OCI-LY7 (cell line): ENCODE data around the gene CTDSP1. TPM values are rescaled to one million over a fixed set of nuclear protein-coding genes. Genes with fewer than 3 reads are reported as not detected.
A peak's percentile ranks its signal among the peaks of the same experiment; 100 is the strongest.

Experiments used
- BruUV-seq: library from RNA; stranded (reverse); fragments of 400-500 nt; replicated peaks from 2 replicates; lab custom pipeline; 2021; lab: Mats Ljungman, UMichigan
- CTCF ChIA-PET: fragments of 300-600 bp; sonication (Branson Sonifier 250); formaldehyde crosslinking; loops from one replicate; lab custom pipeline; 2022; ENCODE audit warnings: antibody characterized with exemption; ENCODE audit not compliant: unreplicated experiment; lab: Charles Lee
- POLR2A ChIA-PET: fragments of 300-600 bp; sonication (Branson Sonifier 250); formaldehyde crosslinking; loops from one replicate; lab custom pipeline; 2022; ENCODE audit warnings: antibody characterized with exemption; lab: Charles Lee
- DNase-seq: peaks from one replicate; pipeline ENCODE4 v3.0.0-alpha.2; 2015; ENCODE audit warnings: low spot score
- H2AFZ ChIP-seq: fragments of 200-600 bp; sonication (generic), shearing (Covaris generic); 2 replicates; pipeline ENCODE4 v1.6.1; 2014; ENCODE audit warnings: mild to moderate bottlenecking, antibody characterized with exemption, low read length, moderate library complexity
- H3K27ac ChIP-seq: fragments of 200-600 bp; sonication (generic); 2 replicates; pipeline ENCODE4 v1.5.1; 2014; ENCODE audit warnings: mixed run types, low read depth, mild to moderate bottlenecking, moderate library complexity, low read length, inconsistent platforms; ENCODE audit not compliant: poor library complexity, severe bottlenecking
- H3K36me3 ChIP-seq: fragments of 200-600 bp; sonication (generic); 2 replicates; pipeline ENCODE4 v1.6.1; 2014; ENCODE audit warnings: mild to moderate bottlenecking, antibody characterized with exemption, low read length, moderate library complexity, mixed read lengths; ENCODE audit not compliant: insufficient read depth
- H3K4me1 ChIP-seq: fragments of 200-600 bp; sonication (generic); 2 replicates; pipeline ENCODE4 v1.5.1; 2014; ENCODE audit warnings: mild to moderate bottlenecking, low read length; ENCODE audit not compliant: insufficient read depth, poor library complexity, severe bottlenecking
- H3K4me2 ChIP-seq: fragments of 200-600 bp; sonication (generic); 2 replicates; pipeline ENCODE4 v1.6.1; 2014; ENCODE audit warnings: mild to moderate bottlenecking, low read length
- H3K4me3 ChIP-seq: fragments of 200-600 bp; sonication (generic); 2 replicates; pipeline ENCODE4 v1.5.1; 2014; ENCODE audit warnings: mild to moderate bottlenecking, low read depth, low read length; ENCODE audit not compliant: poor library complexity, severe bottlenecking
- H3K79me2 ChIP-seq: fragments of 200-600 bp; sonication (generic); 2 replicates; pipeline ENCODE4 v1.6.1; 2016; ENCODE audit warnings: low read depth, mild to moderate bottlenecking, low read length, moderate library complexity, mixed read lengths; ENCODE audit not compliant: insufficient read depth
- H3K9me2 ChIP-seq: fragments of 200-600 bp; sonication (generic); 2 replicates; pipeline ENCODE4 v1.6.1; 2016; ENCODE audit warnings: mild to moderate bottlenecking, low read length, mixed read lengths; ENCODE audit not compliant: insufficient read depth
- H3K9me3 ChIP-seq: fragments of 200-600 bp; sonication (generic); 2 replicates; pipeline ENCODE4 v1.6.1; 2014; ENCODE audit warnings: mild to moderate bottlenecking, mixed run types, low read length, mixed read lengths
- H4K20me1 ChIP-seq: fragments of 200-600 bp; sonication (generic); 2 replicates; pipeline ENCODE4 v1.6.1; 2014; ENCODE audit warnings: mild to moderate bottlenecking, antibody characterized with exemption, low read length, moderate library complexity, mixed read lengths; ENCODE audit not compliant: insufficient read depth
- CTCF ChIP-seq: fragments of 200-600 bp; sonication (generic); conservative IDR thresholded peaks from 2 replicates; pipeline ENCODE4 v1.5.1; 2014; ENCODE audit warnings: mild to moderate bottlenecking, antibody characterized with exemption, low read length, moderate library complexity, mixed read lengths
- EZH2phosphoT487 ChIP-seq: fragments of 200-600 bp; sonication (generic); IDR thresholded peaks from 2 replicates; pipeline ENCODE4 v1.6.1; 2018; ENCODE audit warnings: low read depth, borderline replicate concordance, mild to moderate bottlenecking, mixed run types, antibody characterized with exemption, low read length, moderate library complexity, mixed read lengths
- intact Hi-C: fragments of 100-400 bp; cut with micrococcal nuclease; formaldehyde crosslinking; loops from one replicate; pipeline ENCODE4 v1.10.0; 2022; ENCODE audit not compliant: unreplicated experiment
- total RNA-seq, 2 experiments: library from RNA; depleted of rRNA in 1 of 2; stranded (reverse); fragments of >200 nt in 1 of 2; shearing (Covaris generic) in 1 of 2; gene quantifications; 2 replicates each; pipeline ENCODE4 v1.2.3, GENCODE V29; 2014 to 2022

The CTDSP1 gene
- total RNA-seq, 2 experiments from 2014 or later = 95.3 to 152 TPM

- DNase-seq = no peak
- Histone ChIP-seq H3K79me2 (no peaks in the 10 kb centered on the region), H4K20me1 (no peaks in the 10 kb centered on the region), H3K4me1 (peaks cover 9% of the 10 kb centered on the region), H3K9me2 (no peaks in the 10 kb centered on the region), H2AFZ (no peak overlapping the region), H3K36me3 (no peaks in the 10 kb centered on the region), H3K4me2 (no peak overlapping the region), H3K9me3 (no peaks in the 10 kb centered on the region), H3K4me3 (no peak overlapping the region), H3K27ac (no peak overlapping the region)
- intact Hi-C loops = loop anchor here (10.0 kb wide), 1 partner anchor 407 kb away; no protein-coding TSS in a partner anchor
- no peak for TF ChIP-seq EZH2phosphoT487
- no peak for TF ChIP-seq CTCF
- ChIA-PET CTCF (no interaction called here), POLR2A (interaction anchor here (0.8 kb wide), 1 partner anchor 24 kb away, joined by 7 read pairs; no protein-coding TSS in a partner anchor)
- BruUV-seq = no TSS peak
These were observed 38.3 kb downstream of the CTDSP1 start for GRCh38 chr2:218437969-218438368.

GRCh38 chr2:218438596-218438995 is 38.9 kb downstream of the CTDSP1 start:
- H4K20me1 ChIP-seq = no peaks in the 10 kb centered on the region
- H3K4me3 ChIP-seq = no peak overlapping the region
- no peak overlapping the region for H2AFZ ChIP-seq

More at GRCh38 chr2:218438596-218438995, 38.9 kb downstream of the CTDSP1 start:
- no peaks in the 10 kb centered on the region for H3K9me3 ChIP-seq
- no peak overlapping the region for H3K27ac ChIP-seq
- H3K4me1 ChIP-seq = peaks cover 9% of the 10 kb centered on the region
- peak; percentile 25 for DNase-seq
- no peak overlapping the region for H3K4me2 ChIP-seq
- no peak for TF ChIP-seq CTCF
- TF ChIP-seq EZH2phosphoT487 = no peak
- BruUV-seq = no TSS peak
- no peaks in the 10 kb centered on the region for H3K9me2 ChIP-seq
- H3K79me2 ChIP-seq = no peaks in the 10 kb centered on the region
- intact Hi-C loops = loop anchor here (10.0 kb wide), 1 partner anchor 406 kb away; no protein-coding TSS in a partner anchor
- CTCF ChIA-PET = no interaction called here
- H3K36me3 ChIP-seq = no peaks in the 10 kb centered on the region
- POLR2A ChIA-PET = interaction anchor here (0.8 kb wide), 1 partner anchor 23 kb away, joined by 7 read pairs; no protein-coding TSS in a partner anchor
